ENCODE data around the gene SHCBP1L. TPM values are rescaled to one million over a fixed set of nuclear protein-coding genes. Genes with fewer than 3 reads are reported as not detected.
"Not testable (repeated sequence)": the region's sequence is repeated elsewhere in the genome, so short reads cannot be mapped to it uniquely, and the experiment has no call there.

The SHCBP1L gene
- total RNA-seq, 2 experiments from 2014 or later: not detected

GRCh38 chr1:182909578-182909977, 43.4 kb downstream of the SHCBP1L start:
- ChIA-PET POLR2A (no interaction called here), CTCF (no interaction called here)
- no peak overlapping the region for H3K27ac Mint-ChIP-seq
- H3K27me3 Mint-ChIP-seq: peaks cover 7% of the 10 kb centered on the region
- H3K4me1 Mint-ChIP-seq: no peaks in the 10 kb centered on the region
- DNase-seq: no peak
- peaks cover 2% of the 10 kb centered on the region for H3K9me3 Mint-ChIP-seq
- H3K36me3 Mint-ChIP-seq (ENCODE audit: low read depth): no peaks in the 10 kb centered on the region
- H3K4me3 Mint-ChIP-seq: no peak overlapping the region

GRCh38 chr1:182905321-182905720, 47.6 kb downstream of the SHCBP1L start:
- ChIA-PET CTCF (interaction anchor here (0.9 kb wide), 1 partner anchor 1358 kb away, joined by 3 read pairs; no protein-coding TSS in a partner anchor), POLR2A (no interaction called here)
- peaks cover 7% of the 10 kb centered on the region for H3K27me3 Mint-ChIP-seq
- H3K9me3 Mint-ChIP-seq: no peaks in the 10 kb centered on the region
- no peaks in the 10 kb centered on the region for H3K36me3 Mint-ChIP-seq (ENCODE audit: low read depth)
- no peak overlapping the region for H3K27ac Mint-ChIP-seq
- no peak overlapping the region for H3K4me3 Mint-ChIP-seq
- no peak for DNase-seq
- H3K4me1 Mint-ChIP-seq: no peaks in the 10 kb centered on the region

GRCh38 chr1:182901946-182902345, 51.0 kb downstream of the SHCBP1L start:
- DNase-seq; H3K36me3 Mint-ChIP-seq (ENCODE audit: low read depth); H3K27me3 Mint-ChIP-seq; CTCF ChIA-PET; H3K27ac Mint-ChIP-seq; POLR2A ChIA-PET; H3K4me3 Mint-ChIP-seq; H3K4me1 Mint-ChIP-seq; H3K9me3 Mint-ChIP-seq: not testable (repeated sequence)

GRCh38 chr1:182897696-182898095, 55.3 kb downstream of the SHCBP1L start:
- Mint-ChIP-seq H3K4me3 (no peak overlapping the region), H3K27me3 (peaks cover 14% of the 10 kb centered on the region), H3K9me3 (no peaks in the 10 kb centered on the region), H3K27ac (no peak overlapping the region), H3K36me3 (ENCODE audit: low read depth) (no peaks in the 10 kb centered on the region), H3K4me1 (no peaks in the 10 kb centered on the region)
- CTCF ChIA-PET: no interaction called here
- POLR2A ChIA-PET: no interaction called here
- DNase-seq: no peak

GRCh38 chr1:182890927-182891610, 61.9 kb downstream of the SHCBP1L start:
- ChIA-PET CTCF (interaction anchor here (0.9 to 1.0 kb wide), 2 partner anchors 785 to 1022 kb away, joined by 4 read pairs; no protein-coding TSS in a partner anchor), POLR2A (no interaction called here)
- no peak for DNase-seq
- peaks cover 46% of the 10 kb centered on the region for H3K36me3 Mint-ChIP-seq (ENCODE audit: low read depth)
- peaks cover 26% of the 10 kb centered on the region for H3K4me1 Mint-ChIP-seq
- H3K27ac Mint-ChIP-seq: no peak overlapping the region
- no peak overlapping the region for H3K4me3 Mint-ChIP-seq
- peaks cover 2% of the 10 kb centered on the region for H3K9me3 Mint-ChIP-seq
- peaks cover 14% of the 10 kb centered on the region for H3K27me3 Mint-ChIP-seq

GRCh38 chr1:182889997-182890396, 63.0 kb downstream of the SHCBP1L start:
- POLR2A ChIA-PET: no interaction called here
- CTCF ChIA-PET: interaction anchor here (1.5 to 2.7 kb wide), 2 partner anchors 46 to 50 kb away, joined by 4 to 6 read pairs; no protein-coding TSS in a partner anchor
- no peak overlapping the region for H3K4me3 Mint-ChIP-seq
- H3K9me3 Mint-ChIP-seq: peaks cover 2% of the 10 kb centered on the region
- DNase-seq: peak; percentile 33
- no peak overlapping the region for H3K27ac Mint-ChIP-seq
- peaks cover 54% of the 10 kb centered on the region for H3K36me3 Mint-ChIP-seq (ENCODE audit: low read depth)
- H3K4me1 Mint-ChIP-seq: peaks cover 28% of the 10 kb centered on the region
- peaks cover 10% of the 10 kb centered on the region for H3K27me3 Mint-ChIP-seq

GRCh38 chr1:182888736-182889531, 64.0 kb downstream of the SHCBP1L start:
- peaks cover 28% of the 10 kb centered on the region for H3K4me1 Mint-ChIP-seq
- CTCF ChIA-PET: interaction anchor here (0.7 to 2.7 kb wide), 6 partner anchors 10 to 49 kb away, joined by 3 to 6 read pairs (median 4); no protein-coding TSS in a partner anchor
- POLR2A ChIA-PET: no interaction called here
- peaks cover 2% of the 10 kb centered on the region for H3K9me3 Mint-ChIP-seq
- no peak overlapping the region for H3K4me3 Mint-ChIP-seq
- peaks cover 62% of the 10 kb centered on the region for H3K36me3 Mint-ChIP-seq (ENCODE audit: low read depth)
- peaks cover under 1% of the 10 kb centered on the region for H3K27me3 Mint-ChIP-seq
- no peak for DNase-seq
- no peak overlapping the region for H3K27ac Mint-ChIP-seq

GRCh38 chr1:182886985-182887384, 66.0 kb downstream of the SHCBP1L start:
- ChIA-PET CTCF (no interaction called here), POLR2A (no interaction called here)
- no peaks in the 10 kb centered on the region for H3K27me3 Mint-ChIP-seq
- no peaks in the 10 kb centered on the region for H3K9me3 Mint-ChIP-seq
- no peak overlapping the region for H3K4me3 Mint-ChIP-seq
- peaks cover 28% of the 10 kb centered on the region for H3K4me1 Mint-ChIP-seq
- no peak overlapping the region for H3K27ac Mint-ChIP-seq
- H3K36me3 Mint-ChIP-seq (ENCODE audit: low read depth): peaks cover 80% of the 10 kb centered on the region
- DNase-seq: no peak

GRCh38 chr1:182885591-182885990, 67.4 kb downstream of the SHCBP1L start:
- Mint-ChIP-seq H3K4me1 (peaks cover 28% of the 10 kb centered on the region), H3K4me3 (no peak overlapping the region), H3K27ac (no peak overlapping the region), H3K27me3 (no peaks in the 10 kb centered on the region), H3K9me3 (no peaks in the 10 kb centered on the region), H3K36me3 (ENCODE audit: low read depth) (peaks cover 90% of the 10 kb centered on the region)
- no peak for DNase-seq
- ChIA-PET CTCF (no interaction called here), POLR2A (no interaction called here)

- Mint-ChIP-seq H3K27ac (no peak overlapping the region), H3K9me3 (no peaks in the 10 kb centered on the region), H3K36me3 (ENCODE audit: low read depth) (peaks cover 88% of the 10 kb centered on the region), H3K4me1 (peaks cover 23% of the 10 kb centered on the region), H3K27me3 (no peaks in the 10 kb centered on the region), H3K4me3 (no peak overlapping the region)
- no peak for DNase-seq
- ChIA-PET POLR2A (no interaction called here), CTCF (interaction anchor here (1.0 kb wide), 1 partner anchor 20 kb away, joined by 7 read pairs; no protein-coding TSS in a partner anchor)
These were observed 68.1 kb downstream of the SHCBP1L start for GRCh38 chr1:182884872-182885271.

GRCh38 chr1:182877842-182878241, 75.1 kb downstream of the SHCBP1L start:
- no peak for DNase-seq
- Mint-ChIP-seq H3K27me3 (no peaks in the 10 kb centered on the region), H3K4me3 (no peak overlapping the region), H3K27ac (no peak overlapping the region), H3K4me1 (peaks cover 5% of the 10 kb centered on the region), H3K9me3 (no peaks in the 10 kb centered on the region), H3K36me3 (ENCODE audit: low read depth) (peaks cover 95% of the 10 kb centered on the region)
- ChIA-PET POLR2A (no interaction called here), CTCF (no interaction called here)

- ChIA-PET CTCF (no interaction called here), POLR2A (no interaction called here)
- peaks cover 5% of the 10 kb centered on the region for H3K4me1 Mint-ChIP-seq
- H3K27ac Mint-ChIP-seq: no peak overlapping the region
- H3K4me3 Mint-ChIP-seq: no peak overlapping the region
- H3K27me3 Mint-ChIP-seq: no peaks in the 10 kb centered on the region
- DNase-seq: no peak
- peaks cover 94% of the 10 kb centered on the region for H3K36me3 Mint-ChIP-seq (ENCODE audit: low read depth)
- no peaks in the 10 kb centered on the region for H3K9me3 Mint-ChIP-seq
These were observed 75.6 kb downstream of the SHCBP1L start for GRCh38 chr1:182877331-182877730.

- no peak for DNase-seq
- Mint-ChIP-seq H3K27ac (no peak overlapping the region), H3K36me3 (ENCODE audit: low read depth) (peaks cover 92% of the 10 kb centered on the region), H3K9me3 (no peaks in the 10 kb centered on the region), H3K27me3 (no peaks in the 10 kb centered on the region), H3K4me1 (peaks cover 5% of the 10 kb centered on the region), H3K4me3 (no peak overlapping the region)
- ChIA-PET CTCF (no interaction called here), POLR2A (no interaction called here)
These were observed 77.1 kb downstream of the SHCBP1L start for GRCh38 chr1:182875889-182876288.
